ENCODE results near the gene MMP10. TPM values are rescaled to one million over a fixed set of nuclear protein-coding genes. Genes with fewer than 3 reads are reported as not detected.

MMP10 gene
- total RNA-seq, 1 donor from 2014 or later, result not detected

DNA sequence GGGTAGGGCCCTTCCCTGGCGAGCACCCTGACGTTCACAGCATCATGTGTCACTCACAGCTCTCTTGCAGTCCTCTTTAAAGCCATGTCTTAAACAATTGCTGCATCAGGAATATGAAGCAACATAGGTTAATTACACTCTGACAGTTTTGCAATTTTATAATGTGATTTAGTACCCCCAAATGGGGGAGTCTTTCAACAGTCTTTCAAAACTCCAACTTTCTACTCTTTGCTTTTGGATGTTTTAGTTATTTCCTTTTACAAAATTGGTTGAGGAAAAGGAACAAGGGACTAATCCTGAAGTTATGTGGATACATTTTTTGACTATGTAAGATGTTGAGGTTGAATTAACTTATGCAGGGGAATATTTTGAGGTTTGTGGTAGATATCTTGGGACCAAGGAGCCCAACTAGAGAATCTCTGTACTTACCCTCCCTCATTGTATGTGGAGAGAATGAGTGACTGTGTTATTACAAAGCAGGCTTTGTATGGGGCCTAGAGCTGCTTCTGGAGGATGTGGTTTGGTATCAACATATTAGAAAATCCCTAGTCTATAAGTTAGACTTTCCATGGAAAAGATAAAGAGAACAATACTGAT lies 55.4 kb downstream of the MMP10 start, which contains the start of gene MMP8:
TSS of gene MMP8 (minus strand) at position 51 of the 597 bp plus-strand sequence. CDS start 99 bp downstream, outside the sequence.
- no peak for DNase-seq

DNA sequence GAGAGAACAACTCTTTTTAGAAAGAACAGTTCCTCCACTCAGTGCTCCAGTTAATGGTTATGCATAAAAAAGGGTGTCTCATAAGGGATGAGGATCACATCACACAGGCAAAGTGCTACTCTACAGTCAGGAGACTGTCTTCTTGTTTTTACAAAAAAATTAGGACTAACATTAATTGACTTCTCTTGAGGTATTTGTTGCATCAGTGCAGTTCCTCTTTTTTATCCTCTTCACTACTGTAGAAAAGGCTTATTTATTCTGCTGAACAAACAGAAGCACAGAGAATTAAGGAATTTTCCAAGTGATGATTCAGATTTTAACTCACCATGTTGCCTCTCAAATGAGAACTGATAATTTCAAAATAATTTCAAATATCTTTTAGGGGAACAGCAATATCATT lies 57.6 kb downstream of the MMP10 start:
- DNase-seq, result no peak

Other genes with a start within 250 kb of the MMP10 start
- 0.47 TPM for gene MMP7, start 249.9 kb downstream of the MMP10 start, total RNA-seq
- not detected for gene MMP20, start 155.3 kb downstream of the MMP10 start, total RNA-seq
- not detected for gene MMP27, start 74.9 kb downstream of the MMP10 start, total RNA-seq
- 0.16 TPM for gene MMP8, start 55.7 kb downstream of the MMP10 start, total RNA-seq
- not detected for gene MMP1, start 17.5 kb upstream of the MMP10 start, total RNA-seq
- gene MMP3, start 63.0 kb upstream of the MMP10 start, total RNA-seq, result not detected
- not detected for gene MMP12, start 94.4 kb upstream of the MMP10 start, total RNA-seq
- not detected for gene MMP13, start 175.1 kb upstream of the MMP10 start, total RNA-seq

Measured in occipital lobe (tissue), 2 donors.